Measurements from ENCODE around the gene TUB.

The TUB gene

DNA sequence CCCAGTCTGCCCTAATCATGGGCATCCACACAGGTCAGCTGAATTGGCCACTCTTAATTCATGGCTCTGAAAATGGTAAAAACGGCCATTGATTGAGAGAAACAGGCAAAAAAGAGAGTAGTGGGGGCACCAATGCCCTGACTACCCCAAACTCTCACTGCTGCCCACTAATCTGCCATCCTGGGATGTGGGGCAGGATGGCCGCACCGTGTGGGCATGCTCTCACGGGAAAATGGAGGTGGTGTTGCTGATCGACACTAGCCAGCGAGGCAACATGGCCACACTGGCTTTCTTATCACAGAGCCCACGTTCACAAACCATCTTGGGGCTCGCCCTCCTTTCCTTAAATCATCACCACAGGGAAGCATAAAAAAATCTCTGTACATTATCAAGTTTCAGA lies 11.2 kb upstream of the TUB start:
- DNase-seq, result no peak

DNA sequence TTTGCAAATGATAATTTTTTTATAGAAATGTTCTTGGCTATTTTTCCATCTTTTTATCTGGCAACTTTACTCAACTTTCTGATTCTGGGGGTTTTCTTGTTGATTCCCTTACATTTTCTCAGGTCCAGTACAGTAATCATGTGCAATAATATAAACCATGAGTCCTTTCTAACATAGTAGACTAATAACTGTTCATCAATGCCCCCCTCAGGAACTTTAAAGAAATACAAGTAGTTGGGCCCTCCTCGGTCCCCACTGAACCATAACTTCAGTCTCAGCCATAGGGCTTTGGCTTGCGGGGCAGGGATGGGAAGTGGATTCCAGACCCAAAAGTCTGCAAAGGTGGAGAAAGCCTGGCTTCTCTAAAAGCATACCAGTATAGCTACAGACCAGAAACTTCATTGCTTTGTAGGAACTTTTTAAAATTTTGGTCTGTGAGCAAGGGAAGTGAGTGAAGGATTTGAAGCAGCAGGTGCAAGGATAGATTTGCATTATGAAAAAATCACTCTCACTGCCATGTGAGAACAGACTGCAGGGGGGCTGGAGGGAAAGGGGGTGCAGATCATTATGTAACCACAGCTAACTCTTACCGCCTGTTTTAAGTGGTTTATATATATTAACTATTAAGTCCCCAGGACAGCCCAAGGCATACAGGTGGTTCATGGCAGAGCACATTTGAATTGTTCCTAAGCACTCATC lies 10.4 kb upstream of the TUB start:
- no peak for DNase-seq

DNA sequence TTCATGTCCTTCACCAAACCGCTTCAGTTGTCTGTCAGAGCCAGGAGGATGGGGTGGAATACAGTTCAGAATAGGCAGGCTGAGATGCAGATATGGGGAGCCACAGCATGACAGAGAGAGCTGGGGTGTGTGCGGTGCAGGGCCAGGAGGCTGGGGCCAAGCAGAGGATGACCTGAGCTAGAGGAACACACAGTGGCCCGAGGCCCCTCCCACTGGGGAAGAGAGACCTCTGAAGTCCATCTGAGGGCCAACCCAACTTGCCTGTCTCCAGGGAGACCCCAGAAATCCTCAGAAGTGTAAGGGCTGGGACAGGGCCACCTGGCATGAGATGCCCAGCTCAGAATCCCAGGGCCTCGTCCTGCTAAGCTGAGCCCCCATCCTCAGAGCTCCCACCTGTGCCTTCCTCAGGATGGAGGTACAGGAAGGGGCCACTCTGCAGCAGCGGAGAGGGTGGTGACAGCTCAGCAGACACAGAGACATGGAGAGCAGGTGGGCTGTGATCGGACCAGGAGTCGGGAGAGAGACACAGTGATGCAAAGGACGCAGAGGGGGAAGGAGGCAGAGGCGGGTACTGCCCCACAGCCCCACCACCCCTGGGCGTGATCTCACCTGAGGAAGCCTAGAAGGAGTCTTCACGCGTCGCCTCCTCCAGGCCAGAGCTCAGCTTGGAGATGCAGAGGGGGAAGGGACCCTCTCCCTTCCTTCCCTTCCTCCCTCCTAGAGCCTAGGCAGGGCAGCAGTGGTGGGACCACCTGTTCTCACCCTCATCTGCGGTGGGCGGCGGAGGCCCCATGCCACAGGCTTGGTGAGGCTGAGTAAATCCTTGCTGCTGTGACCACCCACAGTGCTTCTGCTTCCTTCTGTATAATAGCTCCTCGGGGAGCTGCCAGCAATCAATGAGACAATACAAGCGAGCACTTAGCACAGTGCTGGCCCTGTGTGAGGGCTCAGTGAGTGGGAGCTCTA lies 9.1 kb upstream of the TUB start:
- no peak for DNase-seq

DNA sequence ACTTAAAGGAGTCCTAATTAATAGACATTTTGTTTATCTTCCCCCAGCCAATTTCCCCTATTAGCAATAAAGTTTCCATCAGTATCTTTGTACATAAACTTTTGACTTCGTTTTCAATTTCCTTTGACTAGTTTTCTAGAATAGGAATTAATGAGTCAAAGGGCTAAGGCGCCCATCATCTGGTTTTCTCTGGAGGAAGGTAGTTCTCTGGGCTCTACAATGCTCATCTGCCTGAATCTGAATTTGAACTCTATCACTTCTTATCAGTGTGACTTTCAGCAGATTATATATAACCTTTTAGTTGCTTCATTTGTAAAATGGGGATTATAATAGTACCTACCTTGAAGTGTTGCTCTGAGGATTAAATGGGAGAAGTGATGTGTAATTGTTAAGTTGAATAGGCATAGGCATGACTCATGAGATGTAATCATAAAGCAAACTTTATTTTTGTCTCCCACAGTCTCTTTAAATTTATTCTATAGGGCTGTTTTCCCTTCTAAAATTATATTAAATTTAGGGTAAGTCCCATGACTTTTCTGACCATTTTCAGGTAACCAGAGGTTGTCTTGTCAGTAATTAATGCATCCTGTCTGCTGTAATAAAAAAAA lies 5.8 kb upstream of the TUB start:
- DNase-seq, result no peak

DNA sequence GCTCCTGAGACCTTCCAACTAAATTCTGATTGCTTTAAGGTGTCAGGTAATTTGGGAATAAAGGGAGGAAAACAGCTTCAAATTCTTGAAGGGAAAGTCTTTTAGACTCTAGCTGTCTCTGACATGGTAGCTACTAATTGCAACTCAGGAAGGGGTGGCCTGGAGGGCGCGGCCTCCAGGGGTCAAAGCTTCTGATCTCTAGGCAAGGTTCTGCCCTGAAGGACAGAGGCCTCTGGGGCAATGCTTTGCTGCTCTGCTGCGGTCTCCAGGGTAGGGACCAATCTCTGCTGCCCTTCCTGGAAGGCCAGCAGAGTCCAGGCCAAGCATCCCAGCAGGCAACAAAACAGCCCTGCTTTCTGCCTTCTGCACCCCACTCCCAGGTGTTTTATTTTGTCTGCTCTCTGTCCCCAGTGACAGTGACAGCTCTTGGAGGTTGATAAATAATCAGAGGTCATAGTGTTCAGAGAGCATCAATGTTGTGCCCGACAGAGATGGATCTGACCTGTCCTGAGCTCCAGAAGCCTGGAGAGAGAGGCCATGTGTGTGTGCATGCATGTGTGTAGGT lies 1.8 kb upstream of the TUB start:
- DNase-seq, result no peak

DNA sequence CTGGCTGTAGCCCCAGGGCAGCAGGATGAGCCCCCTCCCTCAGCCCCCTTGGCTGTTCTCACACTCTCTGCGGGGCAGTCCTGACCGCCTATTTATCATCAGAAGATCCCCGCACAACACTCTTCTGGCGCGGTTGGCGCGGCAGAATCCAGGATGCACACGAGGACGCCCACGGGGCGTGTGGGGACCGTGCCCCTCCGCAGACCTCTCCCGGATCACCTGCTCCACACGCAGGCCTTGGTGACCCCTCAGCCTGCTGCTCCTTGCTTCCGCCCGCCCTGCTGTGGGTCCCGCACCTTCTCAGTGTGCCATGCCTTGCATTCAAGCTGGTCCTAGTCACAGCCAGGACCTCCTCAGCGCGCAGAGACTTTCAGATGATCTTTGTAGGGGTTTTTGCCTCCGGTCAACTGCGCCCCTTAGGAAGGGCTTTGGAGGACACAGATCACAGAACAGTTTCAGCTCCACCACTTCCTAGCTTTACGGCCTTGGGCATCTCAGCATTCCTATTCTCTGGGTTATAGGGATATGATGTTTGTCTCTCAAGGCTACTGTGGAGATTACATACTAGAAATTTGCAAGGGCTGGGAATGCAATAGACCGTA lies 841 bp upstream of the TUB start:
- DNase-seq, result no peak

DNA sequence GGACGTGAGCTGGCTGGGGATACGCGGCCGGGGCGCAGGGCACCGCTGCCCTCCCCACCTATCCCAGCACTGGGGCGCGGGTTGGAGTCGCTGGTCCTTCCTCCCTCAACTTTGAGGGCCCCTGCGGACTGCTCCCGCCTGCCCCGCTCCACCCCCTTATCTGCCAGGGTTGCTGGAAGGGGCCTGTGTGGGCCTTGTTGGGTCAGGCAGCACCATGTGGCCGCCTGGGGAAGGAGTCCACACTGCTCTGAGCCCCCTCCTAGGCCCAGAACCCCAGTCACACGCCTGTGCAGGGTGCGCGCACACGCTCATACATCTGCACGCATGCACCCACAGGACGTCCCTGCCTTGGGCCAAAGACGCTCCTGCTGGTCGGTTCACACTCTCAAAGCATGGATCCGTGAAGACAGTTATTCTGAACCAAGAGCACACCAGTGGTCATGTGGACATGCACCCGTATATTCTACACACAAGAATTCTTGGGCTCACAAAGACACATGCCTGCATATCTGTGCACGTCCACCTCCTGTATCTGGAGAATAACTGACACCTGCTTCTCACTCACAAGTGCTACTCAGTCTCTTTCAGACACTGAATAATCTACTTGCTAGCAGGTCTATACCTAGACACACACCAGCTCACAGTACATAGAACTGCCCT lies 710 bp downstream of the TUB start:
- DNase-seq, result no peak

DNA sequence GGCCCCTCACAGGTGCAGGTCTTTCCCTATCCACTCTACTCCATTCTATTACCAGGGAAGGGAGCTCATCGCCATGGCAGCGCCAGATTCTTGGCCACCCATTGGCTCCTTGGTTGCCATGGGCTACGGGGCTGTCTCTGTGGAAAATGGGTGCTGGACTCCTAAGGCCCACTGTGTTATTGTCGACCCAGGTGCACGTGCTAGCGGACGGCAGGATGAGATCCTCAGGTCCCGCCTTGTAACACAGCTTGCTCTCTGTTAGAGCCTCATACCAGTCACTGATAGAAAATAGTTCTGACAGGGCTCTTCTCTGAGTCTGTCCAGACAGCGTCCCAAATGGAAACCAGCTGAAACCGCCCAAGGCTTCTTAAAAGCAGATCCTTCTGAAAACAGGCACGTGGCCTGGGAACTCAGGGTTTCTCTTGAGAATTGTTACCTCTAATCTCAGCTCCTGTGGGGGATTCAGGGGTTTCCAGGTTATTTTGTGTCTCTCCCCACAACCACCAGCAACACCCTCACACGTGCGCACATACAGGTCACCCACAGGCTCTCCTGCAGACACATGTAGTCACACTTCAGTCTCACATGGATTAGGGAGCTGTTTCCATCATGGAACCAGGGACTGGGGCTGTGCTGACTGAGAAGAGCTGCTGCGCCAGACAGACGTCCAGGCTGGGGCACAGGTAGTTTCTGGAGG lies 1.5 kb downstream of the TUB start:
- DNase-seq, result peak; percentile 21

DNA sequence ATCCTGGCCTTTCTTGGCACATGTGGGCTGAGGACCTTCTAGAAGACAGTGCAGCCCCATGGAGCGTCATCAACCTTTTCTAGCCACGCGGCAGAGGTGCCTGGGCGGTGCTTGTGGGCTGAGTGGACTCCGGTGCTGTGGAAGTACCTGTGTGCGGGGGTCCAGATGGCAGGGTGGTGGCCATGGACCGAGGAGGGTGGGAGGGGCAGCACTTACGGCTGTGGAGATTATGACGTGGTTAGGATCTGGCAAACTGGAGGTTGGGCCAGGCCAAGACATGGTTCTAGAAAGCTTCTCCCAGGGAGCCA lies 2.0 kb downstream of the TUB start:
- DNase-seq, result no peak

DNA sequence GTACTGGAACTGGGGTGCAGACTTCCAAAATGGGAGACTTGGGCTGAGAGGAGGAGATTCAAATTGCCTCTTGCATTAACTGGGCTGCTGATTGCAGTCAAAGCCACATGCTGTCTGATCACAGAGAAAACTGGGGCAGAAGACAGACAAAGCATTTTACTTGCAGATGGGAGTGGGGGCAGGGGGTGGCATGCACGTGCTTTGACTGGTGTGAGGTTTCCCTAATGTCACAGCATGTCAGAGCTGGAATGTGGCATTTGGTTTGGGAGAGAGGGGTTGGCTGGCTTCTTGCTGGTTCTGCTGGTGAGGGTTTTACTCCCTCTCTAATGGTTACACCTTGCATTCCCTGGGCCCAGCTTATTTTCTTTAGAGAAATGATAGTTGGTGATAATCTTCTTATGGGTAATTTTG lies 2.9 kb downstream of the TUB start:
- DNase-seq, result no peak

DNA sequence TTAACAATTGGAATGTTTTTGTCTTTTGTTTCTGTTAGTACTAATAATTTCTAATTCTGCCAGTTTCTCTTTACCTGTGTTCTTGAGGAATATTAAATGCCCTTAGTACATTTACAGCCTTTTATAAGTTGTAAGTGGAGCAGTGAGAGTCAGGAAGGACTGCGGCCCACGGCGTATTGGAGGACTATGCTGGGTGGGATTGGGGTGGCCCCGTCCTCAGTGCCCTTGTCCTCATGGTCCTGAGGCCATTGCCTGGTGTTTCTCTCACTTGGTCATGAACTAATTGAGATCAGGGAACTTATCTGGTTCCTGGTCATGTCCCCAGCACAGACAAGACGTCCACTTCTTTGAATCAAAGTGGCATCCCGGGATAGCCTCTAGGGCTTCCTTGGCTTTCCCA lies 3.3 kb downstream of the TUB start:
- no peak for DNase-seq

DNA sequence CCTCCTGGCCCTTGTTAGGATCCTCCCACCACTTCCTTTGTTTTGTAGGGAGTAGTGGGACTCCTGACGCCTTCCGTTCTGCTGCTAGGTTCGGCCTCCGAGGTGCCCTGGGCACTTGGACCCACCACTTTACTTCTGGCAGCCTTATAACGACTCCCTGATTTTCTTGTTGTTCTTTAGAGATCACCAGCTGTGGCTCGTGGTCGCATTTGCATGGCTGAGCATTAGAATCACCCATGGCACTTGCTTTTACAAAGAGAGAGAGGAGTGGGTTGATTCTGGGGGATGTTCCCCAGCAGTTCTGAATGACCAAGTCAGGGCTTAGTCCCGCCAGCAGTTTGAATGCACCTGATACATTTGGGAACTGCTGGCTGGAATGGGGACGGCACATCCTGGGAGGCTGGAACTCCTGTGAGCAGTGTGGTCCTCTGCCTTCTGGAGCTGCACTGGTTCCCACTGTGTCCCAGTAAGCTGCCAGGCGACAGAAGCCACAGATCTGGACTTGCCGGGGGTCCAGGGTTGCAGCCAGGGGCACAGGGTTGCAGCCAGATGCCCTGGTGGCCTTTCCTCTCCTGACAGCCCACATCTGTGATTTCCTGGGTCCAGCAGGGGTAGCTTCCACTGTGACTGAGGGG lies 4.1 kb downstream of the TUB start:
- DNase-seq, result no peak

DNA sequence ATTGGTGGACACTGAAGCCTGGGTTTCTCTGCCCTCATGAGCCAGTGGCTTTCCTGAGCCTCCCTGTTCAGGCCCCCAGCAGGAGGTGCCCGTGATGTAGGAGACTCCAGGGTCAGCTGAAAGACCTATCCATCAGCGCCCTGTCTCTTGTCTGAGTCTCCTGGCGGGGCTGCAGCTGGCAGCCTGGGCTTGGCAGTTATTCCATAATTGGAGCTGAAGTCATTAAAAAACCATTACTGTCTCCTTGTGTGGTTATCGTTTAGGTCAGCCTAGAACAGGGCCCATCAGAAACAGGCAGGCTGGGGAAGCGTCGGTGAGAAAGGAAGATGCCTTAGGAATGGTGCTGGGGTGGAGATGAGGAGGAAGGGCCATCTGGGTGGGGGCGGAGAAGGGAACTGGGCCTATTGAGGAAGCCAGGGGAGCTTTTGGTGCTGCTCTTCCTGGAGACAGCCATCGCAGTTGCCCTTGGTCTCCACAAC lies 5.0 kb downstream of the TUB start:
- DNase-seq, result peak; percentile 13

DNA sequence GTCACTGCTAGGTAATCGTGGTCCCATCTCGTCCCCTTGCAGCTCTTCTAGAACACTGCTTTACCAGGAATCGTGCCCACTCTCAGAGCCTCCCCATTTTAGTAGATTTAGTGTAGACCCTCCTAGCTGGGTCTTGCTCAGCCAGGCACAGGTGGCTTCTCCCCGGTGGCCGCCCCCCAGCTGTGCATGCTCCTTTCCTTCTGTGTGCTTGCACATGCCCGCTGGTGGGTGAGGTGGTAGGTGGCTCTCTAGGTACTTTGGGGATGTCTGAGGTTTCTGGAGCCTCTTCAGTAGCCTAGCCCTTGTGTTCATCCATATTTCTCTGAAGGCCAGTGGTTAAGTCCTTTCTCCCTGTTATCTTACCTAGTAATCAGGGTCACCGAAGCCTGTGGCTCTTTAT lies 5.6 kb downstream of the TUB start:
- DNase-seq, result no peak

DNA sequence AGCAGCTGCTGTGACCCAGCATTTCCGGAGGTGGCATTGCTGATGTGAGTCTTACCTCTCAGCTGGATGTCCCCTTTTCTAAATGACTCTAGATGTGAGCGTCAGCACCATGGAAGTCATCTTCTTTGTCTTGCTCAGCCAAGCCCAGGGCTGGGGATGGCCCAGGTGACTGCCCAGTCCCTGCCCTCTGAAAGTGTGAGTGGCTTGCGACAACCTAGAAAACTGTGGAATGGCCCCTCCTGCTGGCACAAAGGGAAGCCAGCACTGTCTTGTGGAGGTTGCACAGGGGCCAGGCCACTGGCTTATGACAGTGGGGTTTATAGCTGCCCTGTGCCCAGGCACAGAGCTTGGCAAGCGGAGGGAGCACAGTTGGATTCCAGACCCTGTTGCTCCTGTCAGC lies 6.2 kb downstream of the TUB start:
- DNase-seq, result no peak

DNA sequence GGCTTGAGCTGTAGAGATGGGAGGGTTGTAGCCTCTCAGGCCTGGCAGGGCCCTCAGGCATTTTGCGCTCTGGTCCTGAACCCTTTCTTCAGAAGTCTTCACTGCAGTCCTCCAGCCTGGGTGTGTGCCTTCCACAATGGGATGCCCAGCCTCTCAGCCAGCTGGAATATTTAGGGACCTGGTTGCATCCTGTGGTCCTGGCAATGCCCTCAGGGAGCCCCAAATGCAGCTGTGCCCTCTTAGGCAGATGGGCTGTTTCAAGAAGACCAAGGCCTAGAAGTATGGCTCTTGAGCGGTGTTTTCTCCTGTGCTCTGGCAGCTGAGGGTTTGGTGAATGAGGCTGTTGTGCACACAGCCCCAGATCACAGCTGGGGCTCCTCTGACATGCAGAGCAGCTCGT lies 6.7 kb downstream of the TUB start:
- no peak for DNase-seq

DNA sequence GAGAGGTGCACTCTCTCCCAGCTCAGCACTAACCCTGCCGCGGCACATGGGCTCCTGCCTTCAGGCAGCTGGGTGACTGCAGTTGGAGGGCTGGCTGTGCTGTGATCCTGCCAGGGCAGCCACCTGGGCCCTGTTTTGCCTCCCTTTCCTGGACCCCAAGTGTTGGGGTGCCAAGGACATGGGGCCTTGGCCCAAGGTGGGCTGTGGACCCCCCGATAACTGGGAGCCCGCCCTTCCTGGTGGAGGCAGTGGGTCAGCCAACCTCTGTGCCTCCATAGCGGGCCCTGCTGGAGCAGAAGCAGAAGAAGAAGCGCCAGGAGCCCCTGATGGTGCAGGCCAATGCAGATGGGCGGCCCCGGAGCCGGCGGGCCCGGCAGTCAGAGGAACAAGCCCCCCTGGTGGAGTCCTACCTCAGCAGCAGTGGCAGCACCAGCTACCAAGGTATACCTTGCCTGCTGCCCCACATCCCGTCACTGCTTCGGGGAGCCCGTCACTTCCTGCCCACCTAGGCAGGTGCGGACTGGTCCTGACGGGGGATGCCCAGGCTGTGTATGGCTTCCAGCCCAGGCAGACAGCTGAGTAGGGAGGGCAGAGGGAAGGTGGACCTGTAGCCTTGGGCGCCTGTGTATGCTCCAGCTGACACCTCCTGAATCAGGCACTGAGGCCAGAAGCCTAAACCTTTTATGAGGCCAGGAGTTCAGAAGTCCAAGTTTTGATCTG lies 8.9 kb downstream of the TUB start:
- no peak for DNase-seq

DNA sequence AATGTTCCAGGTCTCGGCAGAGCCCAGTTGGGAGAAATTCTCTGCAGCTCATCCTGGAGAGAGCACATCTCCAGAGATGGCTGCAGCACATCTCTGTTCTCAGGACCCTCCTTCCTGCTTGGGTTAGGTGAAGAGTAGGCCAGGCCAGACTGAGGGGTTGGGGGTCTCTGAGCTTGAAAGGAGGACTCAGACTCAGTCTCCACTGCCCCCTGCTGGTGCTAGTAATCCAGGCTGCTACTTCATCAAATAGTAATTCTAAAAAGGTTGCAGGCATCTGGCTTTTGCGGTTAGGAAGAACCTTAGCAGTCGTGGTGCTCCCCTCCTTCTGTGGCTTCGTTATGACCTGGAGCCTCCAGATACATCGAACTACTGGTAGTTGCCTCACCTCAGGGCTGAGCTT lies 9.7 kb downstream of the TUB start:
- DNase-seq, result no peak

DNA sequence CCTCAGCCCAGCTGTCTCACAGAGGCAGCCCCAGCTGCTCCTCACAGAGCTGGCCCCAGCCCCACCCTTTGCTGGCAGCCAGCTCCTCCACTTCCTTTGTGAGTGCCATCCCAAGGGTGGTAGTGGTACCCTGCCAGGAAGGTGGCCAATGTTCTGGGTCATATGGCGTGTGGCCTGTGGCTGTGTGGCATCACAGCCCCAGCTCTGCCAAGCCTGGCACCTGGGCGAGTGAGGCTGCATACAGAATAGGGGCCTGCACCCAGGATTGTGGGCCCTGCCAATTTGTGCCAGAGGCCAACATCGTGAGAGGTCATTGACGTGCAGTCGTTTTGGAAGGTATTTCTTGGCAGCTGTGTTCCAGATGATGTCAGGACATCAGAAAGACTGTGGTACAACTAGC lies 10.7 kb downstream of the TUB start:
- DNase-seq, result no peak

DNA sequence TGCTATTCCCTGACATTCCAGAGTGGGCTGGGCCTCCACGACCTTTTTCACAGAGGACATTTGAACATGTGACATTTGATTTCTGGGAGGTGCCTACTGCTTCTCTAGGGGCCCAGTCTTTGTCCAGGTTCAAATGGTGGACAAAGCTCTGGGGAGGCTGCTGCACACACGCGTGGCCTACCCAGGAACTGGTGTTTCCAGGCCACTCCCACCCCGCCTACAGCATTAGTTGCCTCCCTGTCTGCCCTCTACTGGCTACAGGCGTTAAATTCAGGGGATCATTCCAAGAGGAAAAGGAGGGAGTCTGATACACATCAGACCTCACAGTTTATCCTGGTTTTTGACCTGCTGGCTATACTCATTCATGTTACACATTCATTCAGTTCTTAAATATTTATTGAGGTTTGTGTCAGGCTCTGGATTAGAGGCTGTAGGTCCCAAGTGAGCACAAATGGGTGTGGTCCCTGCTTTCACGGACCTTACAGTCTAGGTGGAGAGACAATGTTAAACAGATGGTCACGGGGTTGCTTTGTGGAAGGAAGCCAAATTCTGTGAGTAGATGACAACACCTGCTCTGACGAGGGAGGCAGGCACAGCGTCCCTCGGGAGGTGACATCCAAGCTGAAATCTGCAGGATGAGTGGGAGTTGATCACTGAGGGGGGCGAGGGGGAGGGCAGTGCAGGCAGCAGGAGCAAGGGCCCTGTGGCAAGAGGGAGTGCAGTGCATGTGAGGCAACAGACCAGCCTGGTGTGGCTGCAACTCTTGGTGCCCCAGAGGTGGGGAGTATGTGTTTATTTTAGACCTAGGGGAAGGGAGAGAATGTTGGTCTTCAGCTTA lies 11.8 kb downstream of the TUB start:
- no peak for DNase-seq
